Epidermal melanocyte (primary cell): Measurements from ENCODE around the gene ASCC3.

ENCODE experiments used
- DNase-seq: peaks from one replicate; pipeline ENCODE4 v3.0.0; 2011; ENCODE audit warnings: low spot score; ENCODE audit not compliant: insufficient read length

ASCC3 gene, protein sequence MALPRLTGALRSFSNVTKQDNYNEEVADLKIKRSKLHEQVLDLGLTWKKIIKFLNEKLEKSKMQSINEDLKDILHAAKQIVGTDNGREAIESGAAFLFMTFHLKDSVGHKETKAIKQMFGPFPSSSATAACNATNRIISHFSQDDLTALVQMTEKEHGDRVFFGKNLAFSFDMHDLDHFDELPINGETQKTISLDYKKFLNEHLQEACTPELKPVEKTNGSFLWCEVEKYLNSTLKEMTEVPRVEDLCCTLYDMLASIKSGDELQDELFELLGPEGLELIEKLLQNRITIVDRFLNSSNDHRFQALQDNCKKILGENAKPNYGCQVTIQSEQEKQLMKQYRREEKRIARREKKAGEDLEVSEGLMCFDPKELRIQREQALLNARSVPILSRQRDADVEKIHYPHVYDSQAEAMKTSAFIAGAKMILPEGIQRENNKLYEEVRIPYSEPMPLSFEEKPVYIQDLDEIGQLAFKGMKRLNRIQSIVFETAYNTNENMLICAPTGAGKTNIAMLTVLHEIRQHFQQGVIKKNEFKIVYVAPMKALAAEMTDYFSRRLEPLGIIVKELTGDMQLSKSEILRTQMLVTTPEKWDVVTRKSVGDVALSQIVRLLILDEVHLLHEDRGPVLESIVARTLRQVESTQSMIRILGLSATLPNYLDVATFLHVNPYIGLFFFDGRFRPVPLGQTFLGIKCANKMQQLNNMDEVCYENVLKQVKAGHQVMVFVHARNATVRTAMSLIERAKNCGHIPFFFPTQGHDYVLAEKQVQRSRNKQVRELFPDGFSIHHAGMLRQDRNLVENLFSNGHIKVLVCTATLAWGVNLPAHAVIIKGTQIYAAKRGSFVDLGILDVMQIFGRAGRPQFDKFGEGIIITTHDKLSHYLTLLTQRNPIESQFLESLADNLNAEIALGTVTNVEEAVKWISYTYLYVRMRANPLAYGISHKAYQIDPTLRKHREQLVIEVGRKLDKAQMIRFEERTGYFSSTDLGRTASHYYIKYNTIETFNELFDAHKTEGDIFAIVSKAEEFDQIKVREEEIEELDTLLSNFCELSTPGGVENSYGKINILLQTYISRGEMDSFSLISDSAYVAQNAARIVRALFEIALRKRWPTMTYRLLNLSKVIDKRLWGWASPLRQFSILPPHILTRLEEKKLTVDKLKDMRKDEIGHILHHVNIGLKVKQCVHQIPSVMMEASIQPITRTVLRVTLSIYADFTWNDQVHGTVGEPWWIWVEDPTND (N-terminal part only)

DNA sequence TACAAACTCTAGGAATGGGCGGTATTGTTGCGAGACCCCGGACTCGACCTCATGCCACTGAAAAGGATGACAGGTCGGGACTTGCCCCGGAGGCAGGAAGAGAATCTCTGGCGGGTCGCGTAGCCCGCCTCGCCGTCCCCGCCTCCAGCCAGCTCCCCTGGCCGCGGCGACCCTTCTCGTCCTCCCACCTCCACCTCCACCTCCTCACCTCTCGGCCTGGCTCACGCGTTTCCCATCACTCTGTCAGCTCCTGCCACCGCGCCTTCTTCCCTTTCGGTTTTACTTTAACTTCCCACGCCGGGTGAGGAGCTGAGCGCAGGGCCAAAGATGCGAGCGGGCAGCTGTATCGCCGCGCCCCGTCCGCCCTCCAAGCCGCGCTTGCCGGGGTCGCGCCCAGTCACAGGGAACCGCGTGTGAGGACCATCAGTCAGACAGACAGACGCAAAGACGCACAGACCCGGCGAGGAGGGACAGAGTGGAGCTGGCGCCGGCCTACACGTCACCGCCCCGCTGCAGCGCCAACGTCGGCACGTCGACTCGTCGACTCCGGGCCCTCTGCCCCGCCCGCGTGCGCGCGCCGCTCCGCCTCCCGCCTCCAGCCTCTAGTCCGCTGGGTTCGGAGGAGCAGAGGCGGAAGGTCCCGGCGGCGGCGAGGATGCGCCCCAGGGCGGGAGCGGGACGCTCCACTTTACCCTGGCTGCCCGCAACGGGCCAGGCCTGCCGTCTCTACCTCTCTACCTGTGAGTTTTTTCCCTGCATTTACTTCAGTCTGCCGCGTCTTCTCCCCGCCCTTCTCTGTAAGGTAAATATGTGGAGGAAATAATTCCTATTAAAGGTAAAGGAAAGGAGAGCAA lies at the start of gene ASCC3:
Gene ASCC3, minus strand, starts transcription at position 477 of the 854 bp plus-strand sequence. CDS start 13,332 bp downstream, outside the sequence.
- peak; percentile 77 for DNase-seq

GRCh38 chr6:100925749-100926148 lies 44.6 kb upstream of the ASCC3 start:
- DNase-seq, result no peak

DNA sequence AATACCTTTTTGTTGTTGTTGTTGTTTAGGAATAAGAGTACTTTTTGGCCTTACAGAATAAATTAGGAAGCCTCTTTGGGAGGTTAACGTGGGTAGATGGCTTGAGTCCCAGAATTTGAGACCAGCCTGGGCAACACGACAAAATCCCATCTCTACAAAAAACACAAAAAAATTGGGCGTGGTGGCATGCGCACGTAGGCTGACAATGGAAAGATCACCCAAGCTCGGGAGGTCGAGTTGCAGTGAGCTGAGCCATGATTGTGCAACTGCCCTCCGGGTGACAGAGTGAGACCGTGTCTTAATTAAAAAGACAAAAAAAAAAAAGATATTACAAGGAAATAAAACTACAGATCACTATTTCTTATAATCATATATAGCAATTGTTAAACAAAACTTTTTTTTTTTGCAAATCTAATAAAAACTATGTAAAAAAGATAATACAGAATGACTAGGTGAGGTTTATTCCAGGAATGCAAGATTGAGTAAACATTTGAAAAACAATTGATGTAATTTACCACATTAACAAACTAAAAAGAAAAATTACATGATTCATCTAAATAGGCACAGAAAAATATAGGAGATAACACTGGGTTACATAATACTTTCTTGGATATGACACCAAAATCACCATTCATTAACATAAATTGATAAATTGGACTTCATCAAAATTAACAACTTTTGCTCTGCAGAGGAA lies 43.6 kb upstream of the ASCC3 start:
- DNase-seq, result no peak

- no peak for DNase-seq
Observed at GRCh38 chr6:100923481-100924165, 42.5 kb upstream of the ASCC3 start.

DNA sequence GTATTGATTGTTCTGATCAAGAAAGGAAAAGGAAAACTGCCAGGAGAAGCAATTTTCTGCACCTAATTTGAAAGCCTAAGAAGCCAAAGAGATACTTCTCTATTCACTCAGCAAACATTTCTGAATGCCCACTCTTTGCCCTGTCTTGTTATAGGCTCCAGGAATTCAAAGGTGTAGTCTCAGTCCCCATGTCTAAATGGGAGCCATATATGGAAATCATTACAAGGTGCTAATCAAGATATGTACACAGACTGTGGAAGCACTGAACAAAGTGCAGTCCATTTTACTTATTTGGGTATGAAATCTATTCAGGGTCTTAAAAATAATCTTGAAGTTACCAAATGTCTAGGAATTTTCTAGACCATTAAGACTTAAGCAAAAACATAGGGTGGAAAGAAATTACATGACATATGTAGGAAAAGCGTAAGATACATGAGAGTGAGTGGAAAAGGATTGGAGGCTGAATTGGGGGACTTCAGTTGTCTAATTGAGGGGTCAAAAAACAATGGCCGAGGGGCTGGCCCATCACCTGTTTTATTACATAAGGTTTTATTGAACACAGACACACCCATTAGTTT lies 39.0 kb upstream of the ASCC3 start:
- DNase-seq, result no peak

DNA sequence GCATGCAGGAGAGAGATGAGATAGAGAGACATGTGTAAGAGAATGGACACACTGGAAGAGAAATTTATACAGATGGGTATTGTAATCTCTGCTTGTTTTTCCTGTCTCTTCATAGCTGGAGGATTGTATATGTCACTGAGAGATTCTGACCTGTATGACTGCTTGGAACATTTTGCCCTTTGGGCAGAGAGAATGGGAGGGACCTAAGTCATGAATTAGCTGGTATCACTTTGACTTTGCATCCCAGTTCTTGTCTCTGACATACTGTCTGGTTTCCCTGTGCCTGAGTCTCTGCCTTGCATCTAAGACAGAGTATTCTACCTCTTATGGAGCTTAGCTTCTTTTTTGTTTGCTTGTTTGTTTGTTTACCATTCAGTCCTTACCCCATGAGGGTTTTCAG lies 37.0 kb upstream of the ASCC3 start:
- no peak for DNase-seq

DNA sequence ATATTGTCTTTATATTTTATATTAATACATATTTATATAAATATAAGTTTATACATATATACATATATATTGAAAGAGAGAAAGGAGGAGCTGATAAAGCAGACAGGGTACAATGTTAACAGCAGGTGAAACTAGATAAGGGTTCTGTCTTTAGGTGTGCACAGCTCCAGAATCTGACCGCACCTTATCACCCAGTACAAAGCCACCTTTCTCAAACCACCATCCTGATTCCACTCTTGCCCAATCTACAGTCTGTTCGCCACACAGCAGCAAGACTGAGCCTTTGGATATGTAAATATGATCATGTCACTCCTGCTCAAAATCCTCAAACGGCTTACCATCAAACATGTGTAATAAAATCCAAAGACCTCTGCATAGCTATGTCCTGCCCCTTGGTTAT lies 34.7 kb upstream of the ASCC3 start:
- no peak for DNase-seq

GRCh38 chr6:100913400-100914276 lies 32.5 kb upstream of the ASCC3 start:
- no peak for DNase-seq

DNA sequence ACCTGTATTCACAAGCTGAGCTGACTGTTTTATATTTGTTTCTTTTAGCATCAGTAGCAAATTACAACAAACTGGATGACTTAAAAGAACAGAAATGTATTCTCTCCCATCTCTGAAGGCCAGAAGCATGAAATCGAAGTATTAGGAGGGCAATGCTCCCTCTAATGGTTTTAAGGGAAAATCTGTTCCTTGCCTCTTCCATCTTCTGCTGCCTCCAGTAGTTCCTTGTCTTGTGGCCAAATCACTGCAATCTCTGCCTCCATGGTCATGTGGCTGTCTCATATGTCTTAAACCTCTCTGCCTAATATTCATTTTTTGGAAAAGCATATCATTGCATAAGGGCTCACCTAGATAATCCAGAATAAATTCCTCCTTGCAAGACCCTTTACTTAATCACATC lies 25.2 kb upstream of the ASCC3 start:
- no peak for DNase-seq

DNA sequence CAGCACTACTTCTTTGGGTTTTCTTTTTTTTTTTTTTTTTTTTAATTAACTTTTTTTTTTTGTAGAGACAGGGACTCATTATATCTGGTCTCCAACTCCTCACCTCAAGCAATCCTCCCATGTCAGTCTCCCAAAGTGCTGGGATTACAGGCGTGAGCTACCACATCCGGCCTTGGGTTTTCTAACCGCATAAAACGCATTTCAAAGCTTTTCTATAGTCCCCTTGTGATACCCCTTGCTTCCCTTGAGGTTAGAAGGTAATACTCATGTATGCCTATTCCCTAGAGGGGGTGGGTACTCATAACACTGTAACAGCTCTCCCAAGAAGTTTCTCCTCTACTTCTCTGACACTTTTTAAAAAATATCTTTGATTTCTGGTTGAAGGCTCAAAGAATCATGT lies 23.9 kb upstream of the ASCC3 start:
- DNase-seq, result no peak

DNA sequence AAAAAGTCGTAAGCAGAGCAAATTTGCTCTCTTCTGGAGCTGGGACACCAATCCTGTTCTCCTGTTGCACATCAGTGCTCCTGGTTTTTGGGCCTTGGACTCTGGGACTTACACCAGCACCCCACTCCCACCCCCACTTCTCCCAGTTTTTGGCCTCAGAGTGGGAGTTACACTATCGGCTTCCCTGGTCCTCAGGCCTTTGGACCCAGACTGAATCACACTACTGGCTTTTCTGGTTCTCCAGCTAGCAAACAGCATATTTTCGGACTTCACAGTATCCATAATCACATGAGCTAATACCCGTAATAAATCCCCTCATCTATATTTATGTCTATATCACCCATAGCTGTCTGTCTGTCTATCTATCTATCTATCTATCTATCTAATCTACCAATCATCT lies 23.2 kb upstream of the ASCC3 start:
- no peak for DNase-seq

DNA sequence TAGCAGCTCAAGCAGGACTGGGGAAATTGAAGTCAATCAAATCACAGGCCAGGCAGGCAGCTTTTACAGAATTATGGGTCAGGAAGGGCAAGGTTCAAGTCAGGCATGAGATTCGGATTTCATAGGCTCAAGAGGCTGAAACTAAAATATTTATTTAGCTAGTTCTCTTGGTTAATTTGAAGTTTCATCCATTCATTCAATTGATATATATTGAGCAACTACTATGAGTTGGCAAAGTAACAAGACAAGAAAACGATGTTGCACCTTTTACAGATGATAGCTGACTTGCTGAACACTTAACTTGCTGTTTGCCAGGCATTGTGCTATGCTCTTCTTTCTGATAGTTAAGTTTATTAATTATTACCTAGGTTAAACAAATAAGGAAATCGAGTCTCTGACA lies 20.5 kb upstream of the ASCC3 start:
- DNase-seq, result no peak

DNA sequence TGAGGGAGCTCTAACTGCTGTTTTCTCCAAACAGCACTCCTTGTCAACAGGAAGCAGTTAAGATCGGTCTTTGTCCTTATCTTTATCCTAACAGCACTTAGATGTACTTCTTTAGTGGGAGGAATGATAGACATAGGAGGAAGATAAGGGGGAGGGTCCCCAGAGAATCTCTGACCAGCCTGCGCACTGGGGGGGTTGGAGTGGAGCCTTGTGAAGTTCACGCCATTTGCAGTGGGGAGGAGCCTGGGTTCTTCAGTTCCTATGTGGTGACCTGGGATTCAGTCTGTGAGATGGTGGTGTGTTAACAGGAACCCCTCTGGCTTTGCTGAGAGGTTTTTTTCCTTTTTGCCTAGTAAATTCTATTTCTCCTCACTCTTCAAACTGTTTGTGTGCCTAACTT lies 18.1 kb upstream of the ASCC3 start:
- DNase-seq, result no peak

DNA sequence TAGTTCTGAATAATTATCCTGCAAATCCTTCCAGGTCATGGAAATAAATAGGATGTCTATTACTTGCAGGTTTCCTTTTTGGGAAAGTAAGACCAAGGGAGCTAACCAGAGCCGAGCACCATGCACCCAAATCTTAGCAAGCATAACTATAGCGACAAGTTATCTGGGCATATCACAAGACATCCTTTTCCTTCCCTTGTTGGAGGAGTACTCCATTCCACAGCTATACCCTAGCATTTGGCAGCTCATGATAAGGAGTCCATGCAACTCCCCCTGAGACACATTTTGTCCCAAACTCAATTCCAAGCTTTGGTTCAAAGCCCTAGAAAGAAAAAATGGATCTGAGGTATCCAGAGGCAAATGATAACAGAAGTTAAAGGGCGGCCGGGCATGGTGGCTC lies 16.5 kb upstream of the ASCC3 start:
- DNase-seq, result no peak

- DNase-seq, result no peak
Observed at GRCh38 chr6:100893743-100894142, 12.6 kb upstream of the ASCC3 start.

GRCh38 chr6:100892693-100893092 lies 11.6 kb upstream of the ASCC3 start:
- no peak for DNase-seq

DNA sequence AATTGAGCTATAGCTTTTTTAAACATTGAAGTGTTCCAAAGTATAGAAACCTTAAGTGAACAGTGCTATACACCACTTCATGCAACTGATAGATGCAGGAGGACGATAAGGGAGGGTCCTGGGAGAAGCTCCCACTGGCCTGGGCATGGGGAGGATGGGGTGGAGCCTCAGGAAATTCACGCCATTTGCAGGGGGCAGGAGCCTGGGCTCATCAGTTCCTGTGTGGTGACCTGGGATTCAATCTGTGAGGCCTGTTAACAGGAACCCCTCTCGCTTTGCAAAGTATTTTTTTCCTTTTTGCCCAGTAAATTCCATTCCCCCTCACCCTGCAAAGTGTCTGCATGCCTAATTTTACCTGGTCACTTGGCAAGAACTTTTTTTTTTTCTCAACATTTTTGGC lies 11.0 kb upstream of the ASCC3 start:
- no peak for DNase-seq

- no peak for DNase-seq
Observed at GRCh38 chr6:100891079-100891478, 9.9 kb upstream of the ASCC3 start.
